ENCODE data around the gene RIMKLB. TPM values are rescaled to one million over a fixed set of nuclear protein-coding genes. Genes with fewer than 3 reads are reported as not detected.
"Not testable (repeated sequence)": the region's sequence is repeated elsewhere in the genome, so short reads cannot be mapped to it uniquely, and the experiment has no call there.

Gene RIMKLB
- total RNA-seq, 1 donor from 2014 or later, result 220 TPM

DNA sequence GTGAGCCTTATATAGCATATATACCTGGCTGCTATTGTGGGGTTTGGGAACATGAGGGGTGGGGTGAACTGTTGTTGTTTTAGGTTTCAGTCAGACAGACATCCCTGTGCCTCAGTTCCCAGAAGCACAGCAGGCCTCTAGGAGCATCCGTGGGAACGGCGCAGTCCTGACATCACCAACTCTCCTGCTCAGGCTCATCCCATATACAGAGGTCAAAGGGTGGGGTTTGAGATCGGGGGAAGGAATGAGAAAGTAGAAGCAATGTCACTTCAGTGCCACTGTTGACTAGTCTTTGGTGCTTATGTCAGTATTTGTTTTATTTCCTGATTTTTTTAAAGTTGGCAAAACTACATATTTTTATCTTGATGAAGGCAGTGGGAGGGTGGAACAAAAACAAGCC, 81.5 kb downstream of the RIMKLB start:
- no peak for DNase-seq

DNA sequence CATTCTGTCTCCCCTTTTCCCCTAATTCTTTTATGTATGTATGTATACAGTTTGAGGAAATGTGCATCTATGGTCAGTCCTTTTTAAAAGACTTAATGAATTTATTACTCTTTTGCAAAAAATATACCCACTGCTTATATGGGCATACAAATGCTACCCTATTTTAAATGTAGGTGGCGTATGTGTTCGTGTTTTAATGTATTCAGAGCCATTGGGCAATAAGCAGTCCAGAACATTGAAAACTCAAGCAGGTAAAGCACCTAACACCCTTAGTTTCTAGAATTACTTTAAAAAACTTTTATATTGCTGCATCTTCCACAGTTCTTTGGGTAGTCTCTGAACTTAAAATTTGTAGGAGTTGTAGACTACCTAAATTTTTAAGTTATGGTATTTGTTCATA, 82.1 kb downstream of the RIMKLB start:
- no peak for DNase-seq

DNA sequence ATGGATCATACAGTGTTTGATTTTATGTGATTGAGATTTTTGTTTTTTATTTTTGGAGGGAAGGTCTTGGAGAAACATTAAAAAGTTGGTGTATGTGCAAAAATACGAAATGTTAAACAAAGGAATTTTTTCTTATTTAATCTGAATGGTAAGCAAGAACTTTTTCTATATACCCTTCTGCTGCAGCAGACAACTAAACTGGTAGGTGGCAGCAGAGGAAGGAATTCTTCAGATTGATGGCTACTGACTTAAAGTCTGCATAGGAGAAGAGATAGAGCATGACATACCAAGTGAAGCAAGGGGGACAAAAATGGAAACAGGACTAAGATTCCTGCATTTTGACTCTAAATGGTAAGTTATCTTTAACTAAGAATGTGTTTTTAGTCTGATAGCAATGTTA, 82.6 kb downstream of the RIMKLB start:
- no peak for DNase-seq

DNA sequence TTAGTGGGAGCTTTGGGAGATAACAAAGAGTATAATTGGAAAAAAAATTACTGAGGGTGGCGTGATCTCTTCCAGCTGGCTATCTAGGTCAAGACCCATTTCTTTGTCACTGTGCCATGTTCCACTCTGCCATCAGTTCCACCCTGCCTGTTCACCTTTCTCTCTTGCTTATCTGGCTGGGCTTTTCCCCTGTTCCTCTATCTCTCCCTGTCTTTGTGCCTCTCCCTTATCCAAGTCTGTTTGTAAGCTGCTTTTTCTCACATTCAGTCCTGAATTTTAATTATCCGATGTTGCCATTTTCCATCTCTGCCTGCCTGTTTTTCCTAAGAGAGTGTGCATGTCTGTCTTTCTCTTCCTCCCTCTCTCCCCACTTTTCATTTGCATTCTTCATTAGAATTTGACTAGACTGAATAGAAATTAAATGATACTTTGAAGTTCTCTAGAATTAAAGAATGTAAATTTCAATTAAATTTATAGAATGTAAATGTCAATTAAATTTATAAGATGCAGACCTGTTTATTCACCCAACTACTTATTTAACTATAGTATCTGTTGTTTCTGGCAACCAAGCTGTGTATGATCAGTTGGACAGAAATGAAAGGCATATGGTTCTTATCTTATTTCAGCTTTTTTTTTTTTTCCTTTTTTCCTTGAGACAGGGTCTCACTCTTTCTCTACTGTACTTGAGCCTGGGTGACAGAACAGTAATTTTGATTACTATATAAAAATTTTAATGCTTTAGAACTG, 83.8 kb downstream of the RIMKLB start:
- DNase-seq, result no peak

DNA sequence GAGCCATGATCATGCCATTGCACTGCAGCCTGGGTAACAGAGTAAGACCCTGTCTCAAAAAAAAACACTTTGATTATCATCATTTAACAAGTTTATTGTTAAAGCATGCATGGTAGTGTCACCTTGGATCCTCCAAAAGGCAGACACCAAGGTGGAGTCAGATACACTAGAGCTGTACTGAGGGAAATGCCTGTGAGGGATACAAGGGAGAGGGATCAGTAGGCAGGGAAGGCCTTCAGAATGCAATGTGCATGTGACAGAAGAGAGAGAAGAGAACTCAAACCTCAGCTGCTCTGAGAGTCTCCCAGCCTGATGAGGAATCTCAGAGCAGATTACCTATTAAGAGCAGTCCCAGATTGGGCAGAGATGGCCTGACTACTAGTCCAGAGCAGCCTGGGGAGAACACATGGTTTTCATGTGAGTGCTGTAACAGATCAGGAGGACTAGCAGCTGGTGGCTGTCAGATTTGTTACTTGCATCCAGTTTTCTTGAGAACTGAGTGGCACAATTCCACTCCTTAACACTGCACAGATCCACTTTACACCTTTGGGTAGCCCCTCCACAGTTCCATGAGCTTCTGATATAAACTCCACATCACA, 86.6 kb downstream of the RIMKLB start:
- DNase-seq, result no peak

DNA sequence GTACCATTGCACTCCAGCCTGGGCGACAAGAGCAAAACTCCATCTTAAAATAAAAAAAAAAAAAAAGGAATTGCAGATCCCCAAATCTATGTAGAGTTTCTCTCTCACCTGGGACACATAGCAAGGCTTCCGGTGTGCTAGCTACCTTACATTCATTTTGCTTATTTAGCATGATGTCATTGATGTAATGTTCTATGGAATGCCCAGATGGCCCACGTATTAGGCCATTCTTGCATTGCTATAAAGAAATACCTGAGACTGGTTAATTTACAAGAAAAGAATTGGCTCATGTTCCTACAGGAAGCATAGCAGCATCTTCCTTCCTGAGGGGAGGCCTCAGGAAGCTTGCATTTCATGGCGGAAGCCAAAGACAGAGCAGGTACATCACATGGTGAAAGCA, 87.7 kb downstream of the RIMKLB start:
- no peak for DNase-seq

DNA sequence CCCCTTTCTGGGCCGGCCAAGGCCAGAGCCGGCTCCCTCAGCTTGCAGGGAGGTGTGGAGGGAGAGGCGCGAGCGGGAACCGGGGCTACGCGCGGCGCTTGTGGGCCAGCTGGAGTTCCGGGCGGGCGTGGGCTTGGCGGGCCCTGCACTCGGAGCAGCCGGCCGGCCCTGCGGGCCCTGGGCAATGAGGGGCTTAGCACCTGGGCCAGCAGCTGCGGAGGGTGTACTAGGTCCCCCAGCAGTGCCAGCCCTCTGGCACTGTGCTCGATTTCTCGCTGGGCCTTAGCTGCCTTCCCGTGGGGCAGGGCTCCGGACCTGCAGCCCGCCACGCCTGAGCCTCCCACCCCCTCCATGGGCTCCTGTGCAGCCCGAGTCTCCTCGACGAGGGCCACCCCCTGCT, 89.4 kb downstream of the RIMKLB start:
- not testable (repeated sequence) for DNase-seq

DNA sequence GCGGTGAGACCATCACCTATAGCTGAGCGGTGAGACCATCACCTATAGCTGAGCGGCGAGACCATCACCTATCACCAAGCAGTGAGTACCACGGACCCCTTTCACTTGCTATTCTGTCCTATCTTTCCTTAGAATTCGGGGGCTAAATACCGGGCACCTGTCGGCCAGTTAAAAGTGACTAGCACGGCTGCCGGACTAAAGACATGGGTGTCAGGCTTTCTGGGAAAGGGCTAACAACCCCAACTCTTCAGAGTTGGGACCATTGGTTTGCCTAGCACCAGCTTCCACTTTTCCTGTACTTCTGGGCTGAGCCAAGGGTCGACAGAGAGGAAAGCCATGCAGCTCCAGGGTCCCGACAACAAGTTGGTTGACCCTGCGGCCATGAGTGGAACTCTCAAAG, 90.9 kb downstream of the RIMKLB start:
- DNase-seq, result not testable (repeated sequence)

DNA sequence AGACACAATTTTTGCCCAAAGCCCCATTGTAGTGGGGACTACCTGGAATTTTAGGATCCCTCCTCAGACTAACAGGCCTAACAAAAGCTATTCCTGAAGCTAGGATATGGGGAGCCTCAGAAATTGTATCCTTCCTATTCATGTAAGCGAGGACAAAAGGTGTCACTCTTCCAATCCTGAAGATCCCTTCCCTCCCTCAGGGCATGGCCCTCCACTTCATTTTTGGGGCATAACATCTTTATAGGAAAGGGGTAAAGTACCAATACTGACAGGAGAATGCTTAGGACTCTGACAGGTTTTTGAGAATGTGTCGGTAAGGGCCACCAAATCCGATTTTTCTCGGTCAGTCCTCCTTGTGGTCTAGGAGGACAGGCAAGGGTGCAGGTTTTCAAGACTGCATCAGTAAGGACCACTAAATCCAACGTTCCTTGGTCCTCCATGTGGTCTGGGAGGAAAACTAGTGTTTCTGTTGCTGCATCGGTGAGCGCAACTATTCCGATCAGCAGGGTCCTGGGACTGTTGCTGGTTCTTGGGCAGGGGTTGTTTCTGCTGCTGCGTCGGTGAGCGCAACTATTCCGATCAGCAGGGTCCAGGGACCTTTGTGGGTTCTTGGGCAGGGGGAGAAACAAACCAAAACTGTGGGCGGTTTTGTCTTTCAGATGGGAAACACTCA, 91.7 kb downstream of the RIMKLB start:
- DNase-seq, result not testable (repeated sequence)

DNA sequence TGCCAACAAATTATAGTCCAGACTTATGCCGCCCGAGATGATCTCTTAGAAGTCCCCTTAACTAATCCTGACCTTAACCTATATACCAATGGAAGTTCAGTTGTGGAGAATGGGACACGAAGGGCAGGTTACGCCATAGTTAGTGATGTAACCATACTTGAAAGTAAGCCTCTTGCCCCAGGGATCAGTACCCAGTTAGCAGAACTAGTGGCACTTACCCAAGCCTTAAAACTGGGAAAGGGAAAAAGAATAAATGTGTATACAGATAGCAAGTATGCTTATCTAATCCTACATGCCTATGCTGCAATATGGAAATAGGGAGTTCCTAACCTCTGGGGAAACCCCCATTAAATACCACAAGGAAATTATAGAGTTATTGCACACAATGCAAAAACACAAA, 95.4 kb downstream of the RIMKLB start:
- not testable (repeated sequence) for DNase-seq

DNA sequence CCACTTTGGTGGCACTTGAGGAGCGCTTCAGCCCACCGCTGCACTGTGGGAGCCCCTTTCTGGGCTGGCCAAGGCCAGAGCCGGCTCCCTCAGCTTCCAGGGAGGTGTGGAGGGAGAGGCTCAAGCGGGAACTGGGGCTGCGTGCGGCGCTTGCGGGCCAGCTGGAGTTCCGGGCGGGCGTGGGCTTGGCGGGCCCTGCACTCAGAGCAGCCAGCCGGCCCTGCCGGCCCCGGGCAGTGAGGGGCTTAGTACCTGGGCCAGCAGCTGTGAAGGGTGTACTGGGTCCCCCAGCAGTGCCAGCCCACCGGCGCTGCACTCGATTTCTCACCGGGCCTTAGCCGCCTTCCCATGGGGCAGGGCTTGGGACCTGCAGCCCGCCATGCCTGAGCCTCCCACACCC, 96.8 kb downstream of the RIMKLB start:
- DNase-seq, result not testable (repeated sequence)

DNA sequence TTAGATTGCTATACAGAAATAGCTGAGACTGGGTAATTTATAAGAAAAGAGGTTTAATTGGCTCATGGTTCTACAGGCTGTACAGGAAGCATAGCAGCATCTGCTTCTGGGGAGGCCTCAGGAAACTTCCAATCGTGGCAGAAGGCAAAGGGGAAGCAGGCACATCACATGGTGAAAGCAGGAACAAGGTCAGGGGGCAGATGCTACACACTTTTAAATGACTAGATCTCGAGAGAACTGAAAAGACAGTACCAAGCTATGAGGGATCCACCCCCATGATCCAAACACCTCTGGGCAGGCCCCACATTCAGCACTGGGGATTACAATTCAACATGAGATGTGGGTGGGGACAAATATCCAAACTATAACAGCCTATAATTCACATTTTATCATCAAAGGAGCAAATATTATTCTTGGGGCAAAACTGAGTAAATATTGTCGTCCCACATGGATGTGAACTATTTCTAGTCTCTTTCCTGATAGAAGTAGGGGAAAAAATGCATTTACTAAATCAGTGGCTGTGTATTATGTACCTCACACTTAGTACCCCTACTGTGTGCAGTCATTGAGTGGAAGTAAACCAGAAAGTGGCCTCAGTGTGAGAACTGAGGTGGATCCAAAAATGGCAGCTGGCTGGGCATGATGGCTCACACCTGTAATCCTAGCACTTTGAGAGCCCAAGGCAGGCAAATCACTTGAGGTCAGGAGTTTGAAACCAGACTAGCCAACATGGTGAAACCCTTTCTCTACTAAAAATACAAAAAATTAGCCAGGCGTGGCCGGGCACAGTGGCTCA, 99.2 kb downstream of the RIMKLB start:
- DNase-seq, result no peak

DNA sequence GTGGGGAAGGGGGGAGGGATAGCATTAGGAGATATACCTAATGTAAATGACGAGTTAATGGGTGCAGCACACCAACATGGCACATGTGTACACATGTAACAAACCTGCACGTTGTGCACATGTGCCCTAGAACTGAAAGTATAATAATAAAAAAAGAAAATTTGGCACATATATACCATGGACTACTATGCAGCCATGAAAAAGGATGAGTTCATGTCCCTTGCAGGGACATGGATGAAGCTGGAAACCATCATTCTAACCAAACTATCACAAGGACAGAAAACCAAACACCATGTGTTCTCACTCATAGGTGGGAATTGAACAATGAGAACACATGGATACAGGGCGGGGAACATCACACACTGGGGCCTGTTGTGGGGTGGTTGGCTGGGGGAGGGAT, 103.4 kb downstream of the RIMKLB start:
- not testable (repeated sequence) for DNase-seq

DNA sequence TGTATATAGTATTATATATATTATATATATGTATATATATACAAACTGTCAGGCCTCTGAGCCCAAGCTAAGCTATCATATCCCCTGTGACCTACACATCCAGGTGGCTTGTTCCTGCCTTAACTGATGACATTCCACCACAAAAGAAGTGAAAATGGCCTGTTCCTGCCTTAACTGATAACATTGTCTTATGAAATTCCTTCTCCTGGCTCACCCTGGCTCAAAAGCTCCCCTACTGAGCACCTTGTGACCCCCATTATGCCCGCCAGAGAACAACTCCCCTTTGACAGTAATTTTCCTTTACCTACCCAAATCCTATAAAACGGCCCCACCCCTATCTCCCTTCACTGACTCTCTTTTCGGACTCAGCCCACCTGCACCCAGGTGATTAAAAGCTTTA, 107.0 kb downstream of the RIMKLB start:
- not testable (repeated sequence) for DNase-seq

DNA sequence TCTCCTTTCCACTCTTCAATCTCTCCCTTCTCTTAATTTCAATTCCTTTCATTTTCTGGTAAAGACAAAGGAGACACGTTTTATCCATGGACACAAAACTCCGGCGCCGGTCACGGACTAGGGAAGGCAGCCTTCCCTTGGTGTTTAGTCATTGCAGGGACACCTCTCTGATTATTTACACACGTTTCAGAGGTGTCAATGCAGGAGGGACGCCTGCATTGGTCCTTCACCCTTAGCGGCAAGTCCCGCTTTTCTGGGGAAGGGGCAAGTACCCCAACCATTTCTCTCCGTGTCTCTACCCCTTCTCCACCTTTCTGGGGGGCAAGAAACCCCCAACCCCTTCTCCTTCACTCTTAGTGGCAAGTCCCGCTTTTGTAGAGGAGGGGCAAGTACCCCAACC, 107.7 kb downstream of the RIMKLB start:
- not testable (repeated sequence) for DNase-seq

DNA sequence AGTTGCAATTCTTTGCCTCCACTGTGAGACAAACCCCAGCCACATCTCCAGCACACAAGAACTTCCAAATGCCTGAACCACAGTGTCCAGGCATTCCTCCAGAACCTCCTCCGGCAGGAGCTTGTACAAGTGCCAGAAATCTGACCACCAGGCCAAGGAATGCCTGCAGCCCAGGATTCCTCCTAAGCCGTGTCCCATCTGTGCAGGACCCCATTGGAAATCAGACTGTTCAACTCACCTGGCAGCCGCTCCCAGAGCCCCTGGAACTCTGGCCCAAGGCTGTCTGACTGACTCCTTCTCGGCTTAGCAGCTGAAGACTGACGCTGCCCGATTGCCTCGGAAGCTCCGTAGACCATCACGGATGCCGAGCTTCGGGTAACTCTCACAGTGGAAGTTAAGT, 109.3 kb downstream of the RIMKLB start:
- not testable (repeated sequence) for DNase-seq

DNA sequence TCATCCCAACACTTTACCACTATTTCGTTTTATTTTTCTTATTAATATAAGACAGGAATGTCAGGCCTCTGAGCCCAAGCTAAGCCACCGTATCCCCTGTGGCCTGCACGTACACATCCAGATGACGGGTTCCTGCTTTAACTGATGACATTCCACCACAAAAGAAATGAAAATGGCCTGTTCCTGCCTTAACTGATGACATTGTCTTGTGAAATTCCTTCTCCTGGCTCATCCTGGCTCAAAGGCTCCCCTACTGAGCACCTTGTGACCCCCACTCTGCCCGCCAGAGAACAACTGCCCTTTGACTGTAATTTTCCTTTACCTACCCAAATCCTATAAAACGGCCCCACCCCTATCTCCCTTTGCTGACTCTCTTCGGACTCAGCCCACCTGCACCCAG, 112.3 kb downstream of the RIMKLB start:
- DNase-seq, result not testable (repeated sequence)

DNA sequence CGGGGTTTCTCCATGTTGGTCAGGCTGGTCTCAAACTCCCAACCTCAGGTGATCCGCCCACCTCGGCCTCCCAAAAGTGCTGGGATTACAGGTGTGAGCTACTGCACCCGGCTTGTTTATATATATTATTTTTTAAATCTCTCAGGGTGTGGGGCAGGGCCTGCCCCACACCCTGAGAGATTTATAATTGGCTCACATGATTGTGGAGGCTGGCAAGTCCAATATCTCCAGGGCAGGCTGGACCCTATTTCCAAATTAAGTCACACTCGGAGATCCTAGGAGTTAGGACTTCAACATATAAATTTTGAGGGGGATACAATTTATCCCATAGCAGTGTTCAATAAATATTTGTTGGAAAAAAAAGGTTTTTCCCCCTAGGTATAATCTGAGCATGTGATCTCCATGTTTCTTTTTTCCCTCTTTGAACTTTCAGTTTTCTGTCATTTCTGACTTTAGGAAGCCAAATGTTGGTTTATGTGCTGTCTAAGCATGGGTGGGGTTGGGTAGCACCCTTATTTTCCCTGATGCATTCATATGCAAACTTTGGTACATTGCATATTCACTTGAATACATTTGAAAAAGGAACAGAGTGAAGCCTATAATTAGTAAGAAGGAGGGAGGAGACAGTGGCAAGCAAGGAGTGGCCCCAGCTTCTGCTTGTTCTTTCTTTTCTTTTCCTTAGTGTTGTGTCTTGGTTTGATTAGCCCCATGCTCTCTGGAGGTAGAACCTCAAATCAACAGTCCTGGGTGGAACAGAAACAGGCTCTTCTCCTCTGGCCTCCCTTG, 116.0 kb downstream of the RIMKLB start:
- DNase-seq, result no peak

DNA sequence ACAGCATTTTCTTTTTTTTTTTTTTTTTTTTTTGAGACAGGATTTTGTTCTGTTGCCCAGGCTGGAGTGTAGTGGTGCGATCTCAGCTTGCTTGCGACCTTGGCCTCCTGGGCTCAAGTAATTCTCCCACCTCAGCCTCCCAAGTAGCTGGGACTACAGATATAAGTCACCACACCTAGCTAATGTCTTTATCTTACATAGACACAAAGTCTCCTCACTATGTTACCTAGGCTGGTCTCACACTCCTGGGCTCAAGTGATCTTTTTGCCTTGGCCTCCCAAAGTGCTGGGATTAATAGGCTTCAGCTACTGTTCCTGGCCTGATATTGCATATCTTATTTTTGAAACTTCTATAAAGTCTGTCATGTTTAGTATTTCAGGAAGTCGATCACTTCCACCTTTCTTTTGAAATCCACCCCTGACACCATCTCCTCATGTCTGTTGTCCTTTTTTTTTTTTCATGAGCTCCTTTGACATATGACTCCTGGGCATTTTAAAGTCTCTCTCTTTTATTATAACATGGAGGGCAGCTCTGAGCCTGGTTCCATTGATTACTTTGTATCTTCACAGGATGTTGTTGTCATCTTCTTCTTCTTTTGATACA, 118.8 kb downstream of the RIMKLB start:
- no peak for DNase-seq

DNA sequence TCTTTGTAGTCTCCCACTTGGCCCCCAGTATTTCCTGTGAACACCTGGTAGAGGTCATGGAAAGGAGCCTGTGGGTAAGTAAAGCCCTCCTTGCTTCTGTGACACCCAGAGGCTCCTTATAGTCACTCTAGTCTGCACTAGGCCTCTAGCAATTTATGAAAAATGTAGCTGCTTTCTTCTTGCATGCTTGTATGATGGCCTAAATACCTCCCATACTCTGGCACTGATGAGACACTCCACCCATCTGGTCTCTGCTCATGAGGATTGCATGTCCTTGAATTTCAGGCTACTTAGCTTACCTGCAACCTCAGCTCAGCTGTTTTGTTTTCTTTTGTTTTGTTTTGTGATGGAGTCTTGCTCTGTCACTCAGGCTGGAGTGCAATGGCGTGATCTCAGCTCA, 120.1 kb downstream of the RIMKLB start:
- no peak for DNase-seq

DNA sequence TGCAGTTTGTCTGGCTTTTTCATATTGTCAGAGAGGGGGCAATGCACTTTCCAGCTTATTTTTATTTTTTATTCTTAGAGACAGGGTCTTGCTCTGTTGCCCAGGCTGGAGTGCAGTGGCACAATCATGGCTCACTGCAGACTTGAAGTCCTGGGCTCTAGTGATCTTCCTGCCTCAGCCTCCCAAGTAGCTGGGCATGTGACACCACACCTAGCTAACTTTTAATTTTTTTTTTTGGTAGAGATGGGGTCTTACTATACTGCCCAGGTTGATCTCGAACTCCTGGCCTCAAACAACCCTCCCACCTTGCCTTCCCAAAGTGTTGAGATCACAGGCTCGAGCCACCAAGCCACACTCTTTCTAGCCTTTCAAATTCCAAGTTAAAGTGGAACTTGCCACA, 120.7 kb downstream of the RIMKLB start:
- DNase-seq, result no peak

DNA sequence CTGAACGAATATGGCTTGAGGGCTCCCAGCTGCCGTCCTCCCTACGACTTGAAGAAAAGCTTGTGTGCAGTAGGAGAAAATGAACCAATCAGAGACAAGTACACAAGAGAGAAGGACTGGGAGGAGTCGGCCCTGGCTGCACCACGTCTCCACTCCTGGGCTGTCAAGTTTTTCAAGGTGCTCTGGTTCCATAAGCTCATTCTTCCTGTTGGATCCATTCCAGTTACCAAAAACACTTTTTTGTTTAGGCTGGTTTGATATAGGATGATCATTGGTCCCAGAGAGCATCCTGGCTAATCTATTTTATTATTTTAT, 121.8 kb downstream of the RIMKLB start:
- DNase-seq, result no peak

All from occipital lobe (tissue), 2 donors.